GM21529 (cell line): ENCODE results near the gene KCNMB4.
A peak's percentile ranks its signal among the peaks of the same experiment; 100 is the strongest.

ENCODE experiments used
- ATAC-seq: cut with Tn5 transposase; IDR thresholded peaks from one replicate; pipeline ENCODE4 v1.9.1; 2021; ENCODE audit not compliant: unreplicated experiment

The KCNMB4 gene, protein sequence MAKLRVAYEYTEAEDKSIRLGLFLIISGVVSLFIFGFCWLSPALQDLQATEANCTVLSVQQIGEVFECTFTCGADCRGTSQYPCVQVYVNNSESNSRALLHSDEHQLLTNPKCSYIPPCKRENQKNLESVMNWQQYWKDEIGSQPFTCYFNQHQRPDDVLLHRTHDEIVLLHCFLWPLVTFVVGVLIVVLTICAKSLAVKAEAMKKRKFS

DNA sequence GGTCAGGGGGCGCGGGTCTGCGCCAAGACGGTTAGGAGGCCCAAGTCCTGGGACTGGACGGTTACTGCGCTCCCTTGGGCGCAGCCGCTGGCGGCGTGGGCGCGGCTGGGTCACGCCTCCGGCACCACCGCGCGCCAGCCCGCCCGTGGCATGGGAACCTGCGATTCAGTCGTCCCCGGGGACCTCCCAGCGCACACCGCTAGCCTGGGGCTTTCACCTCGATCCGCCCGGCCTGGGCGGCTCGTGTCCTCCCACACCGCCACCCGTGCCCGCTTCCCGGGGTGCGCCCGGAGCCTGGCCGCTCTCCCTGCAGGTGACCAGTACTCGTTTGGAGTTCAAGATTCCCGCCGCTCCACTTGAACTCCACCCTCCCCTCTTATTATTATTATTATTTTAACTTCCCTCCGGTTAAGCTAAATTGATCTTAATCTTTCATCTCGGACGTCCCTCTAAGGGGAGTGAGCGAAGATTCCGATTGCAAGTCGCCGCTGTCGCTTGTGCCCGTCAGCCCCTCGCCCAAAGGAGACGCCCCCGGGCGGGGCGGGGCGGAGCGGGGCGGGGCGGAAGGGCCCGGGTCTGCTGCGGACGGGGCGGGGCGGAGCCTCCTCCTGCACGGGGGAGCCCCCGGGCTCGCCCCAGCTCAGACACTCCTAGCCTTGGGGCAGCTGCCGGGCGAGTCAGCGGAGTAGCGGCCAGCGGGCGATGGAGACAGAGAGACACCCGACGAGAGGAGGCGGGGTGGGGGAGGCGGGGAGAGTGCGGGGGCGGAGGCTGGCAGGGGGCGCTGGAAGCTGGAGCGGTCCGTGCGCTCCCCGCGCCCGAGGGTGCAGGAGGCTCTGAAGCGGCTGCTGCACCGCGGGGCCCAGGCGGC is at the start of gene KCNMB4:
KCNMB4 (plus strand) TSS at position 643 of the 871 bp plus-strand sequence. CDS start 445 bp downstream, outside the sequence.
- ATAC-seq: peak; percentile 83

DNA sequence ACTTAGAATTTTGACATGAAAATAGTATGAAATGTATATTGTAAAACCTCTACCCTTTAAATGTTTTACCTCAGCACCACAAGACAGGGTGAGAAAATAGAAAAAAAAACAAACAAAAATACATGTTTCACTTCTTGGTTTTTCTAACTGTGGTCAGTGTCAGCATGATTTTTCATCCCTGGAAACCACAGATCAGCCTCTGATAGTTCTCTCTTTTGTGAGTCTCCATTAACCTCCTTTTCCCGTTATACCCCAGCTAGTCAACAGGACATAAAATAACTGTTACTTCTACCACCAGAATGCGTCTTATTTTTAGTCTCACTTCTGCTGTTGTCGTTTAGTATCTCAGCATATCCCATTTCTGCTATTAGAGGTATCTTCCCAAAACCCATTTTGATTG is 48.3 kb upstream of the KCNMB4 start:
- ATAC-seq: peak; percentile 93

DNA sequence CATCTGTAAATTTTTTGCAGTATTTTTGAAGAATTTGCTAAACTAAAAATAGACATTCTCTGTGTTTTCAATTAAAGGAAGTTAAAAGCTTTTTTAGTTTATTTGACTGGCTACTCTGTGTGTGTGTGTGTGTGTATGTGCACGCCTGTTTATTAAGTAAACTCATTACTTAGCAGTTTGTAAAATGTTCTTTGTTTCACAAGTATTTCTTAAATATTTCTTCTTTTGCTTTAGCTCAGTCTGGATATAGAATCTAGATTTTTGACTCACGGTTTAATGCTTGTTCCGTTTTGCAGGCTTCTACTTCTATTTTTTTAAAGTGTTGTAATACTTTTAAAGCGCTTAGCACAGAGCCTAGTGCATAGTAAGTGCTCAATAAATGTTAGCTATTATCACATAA is 46.5 kb upstream of the KCNMB4 start:
- ATAC-seq: no peak

DNA sequence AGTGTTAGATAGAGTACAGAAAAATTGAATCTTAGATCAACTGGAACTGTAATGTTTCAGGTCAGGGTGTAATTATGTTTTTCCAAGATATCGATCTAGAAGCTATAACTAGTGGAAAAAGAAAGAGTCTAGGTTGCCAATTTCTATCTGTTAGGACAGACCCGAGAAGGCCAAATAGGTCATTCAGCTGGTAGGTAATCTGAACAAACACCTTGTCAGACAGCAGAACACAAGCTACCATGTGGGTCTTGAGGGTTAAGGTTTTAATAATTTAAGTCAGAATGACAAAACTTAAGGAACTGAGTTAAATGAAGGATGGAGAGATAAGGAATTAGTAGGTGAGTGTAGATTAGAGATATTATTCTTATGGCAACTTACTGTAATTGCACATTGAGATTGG is 44.9 kb upstream of the KCNMB4 start:
- no peak for ATAC-seq

DNA sequence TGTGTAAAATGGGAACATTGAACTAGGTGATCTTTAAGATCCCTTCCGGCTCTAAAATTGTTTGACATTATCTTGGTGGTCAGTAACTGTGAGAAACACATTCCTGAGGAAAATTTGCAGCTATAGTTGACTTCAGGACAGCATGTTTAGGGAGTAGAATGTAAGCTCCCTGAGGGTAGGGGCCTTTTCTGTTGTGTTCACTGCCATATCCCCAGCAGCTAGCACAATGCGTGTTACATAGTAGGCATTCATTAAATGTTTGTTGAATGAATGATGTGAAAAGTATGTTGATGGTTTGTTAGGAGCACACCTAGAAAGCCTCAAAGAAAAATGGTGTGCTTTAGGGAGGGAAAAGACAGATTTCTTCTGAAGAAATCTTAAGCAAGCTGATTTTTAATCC is 38.5 kb upstream of the KCNMB4 start:
- no peak for ATAC-seq

DNA sequence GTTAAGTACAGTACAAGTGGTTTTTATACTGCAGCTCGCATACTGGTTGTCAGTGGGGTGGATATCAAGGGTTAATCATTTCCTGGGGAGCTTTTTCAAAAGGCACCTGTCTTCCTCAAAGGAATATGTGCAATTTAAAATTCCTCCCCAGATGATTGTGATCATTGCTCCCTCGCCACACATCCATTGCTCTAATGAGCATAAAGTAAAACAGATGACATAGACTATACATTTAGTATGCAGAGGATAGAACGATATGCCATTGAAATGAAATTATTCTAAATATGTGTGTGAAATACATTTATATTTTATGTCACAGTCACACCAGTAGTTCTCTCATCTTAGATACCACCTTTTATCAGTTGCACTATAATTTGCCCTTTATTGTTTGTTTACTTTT is 36.4 kb upstream of the KCNMB4 start:
- ATAC-seq: no peak

DNA sequence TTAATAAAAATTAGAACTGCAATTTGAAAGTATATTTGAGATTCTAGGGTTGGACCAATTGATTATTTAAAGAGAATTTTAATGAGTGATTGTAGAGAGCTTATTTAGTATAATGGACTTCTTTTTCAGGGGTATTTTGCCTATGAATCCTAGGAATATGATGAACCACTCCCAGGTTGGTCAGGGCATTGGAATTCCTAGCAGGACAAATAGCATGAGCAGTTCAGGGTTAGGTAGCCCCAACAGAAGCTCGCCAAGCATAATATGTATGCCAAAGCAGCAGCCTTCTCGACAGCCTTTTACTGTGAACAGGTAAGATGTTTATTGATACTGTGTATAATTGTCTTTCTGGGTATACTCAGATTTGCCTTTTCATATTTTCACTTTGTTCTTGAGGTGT is 35.9 kb upstream of the KCNMB4 start:
- no peak for ATAC-seq

DNA sequence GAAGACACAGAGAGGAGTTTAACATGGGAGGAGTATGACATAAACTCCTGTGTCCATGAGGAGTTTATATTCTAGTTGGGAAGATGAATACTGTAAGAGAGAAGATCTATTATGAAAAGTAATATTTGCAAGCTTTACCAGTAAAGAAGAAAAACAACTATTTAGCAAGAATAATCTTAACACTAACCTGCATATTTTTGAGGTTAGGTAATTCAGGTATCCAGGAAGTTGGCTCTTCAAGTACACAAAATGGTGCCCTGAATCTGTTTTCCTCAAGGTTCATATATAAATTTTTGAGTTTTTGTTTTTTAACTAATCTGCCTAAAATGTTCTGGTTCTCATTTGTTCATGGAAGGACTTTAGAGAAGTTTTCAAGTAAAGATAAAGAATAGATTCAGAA is 33.9 kb upstream of the KCNMB4 start:
- no peak for ATAC-seq

DNA sequence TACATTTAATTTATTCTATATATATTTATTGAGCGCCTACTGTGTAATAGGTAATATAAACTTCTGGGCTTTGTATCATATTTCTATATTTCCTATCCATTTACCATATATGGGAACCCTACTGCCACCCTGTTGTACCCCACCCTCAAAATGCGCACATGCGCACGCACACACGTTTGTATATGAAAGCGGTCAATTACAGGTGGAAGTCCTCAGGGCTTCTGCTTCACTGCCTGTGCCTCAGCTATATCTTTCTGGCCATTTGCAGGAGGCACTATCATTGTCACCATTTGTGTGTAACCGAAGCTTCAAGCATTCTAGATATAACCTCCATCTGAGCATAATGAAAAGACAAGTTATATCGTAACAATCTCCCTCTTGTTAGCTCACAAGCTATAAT is 31.3 kb upstream of the KCNMB4 start:
- no peak for ATAC-seq

DNA sequence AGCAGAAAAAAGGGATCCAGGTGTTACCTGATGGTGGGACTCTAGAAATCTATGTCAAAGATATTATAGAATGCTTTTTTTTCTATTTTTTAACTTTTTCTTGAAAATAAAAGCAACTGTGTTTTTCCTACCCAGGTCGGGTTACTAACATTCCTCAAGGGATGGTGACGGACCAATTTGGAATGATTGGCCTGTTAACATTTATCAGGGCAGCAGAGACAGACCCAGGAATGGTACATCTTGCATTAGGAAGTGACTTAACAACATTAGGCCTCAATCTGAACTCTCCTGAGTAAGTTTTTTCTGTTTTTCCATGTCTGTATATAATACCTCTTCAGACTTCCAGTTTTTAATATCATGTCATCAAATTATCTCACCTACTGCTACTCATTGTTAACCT is 27.6 kb upstream of the KCNMB4 start:
- no peak for ATAC-seq

DNA sequence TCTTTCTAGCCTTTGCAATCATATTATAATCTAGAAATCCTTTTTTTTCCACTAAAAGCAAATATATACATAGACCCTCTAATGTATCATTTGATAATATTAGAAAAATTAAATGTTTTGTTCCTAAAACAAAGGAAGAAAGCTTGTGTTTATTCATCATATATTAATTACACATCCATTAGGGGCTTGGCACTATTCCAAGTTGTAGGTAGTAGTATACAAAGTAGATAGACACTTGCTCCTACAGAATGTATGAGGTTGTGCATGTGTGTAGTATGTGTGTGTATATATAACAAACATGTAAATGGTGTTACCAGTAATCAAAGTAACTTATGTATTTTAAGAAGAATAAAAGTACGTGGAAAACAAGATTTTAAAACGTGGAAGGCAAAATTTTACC is 15.0 kb upstream of the KCNMB4 start:
- ATAC-seq: no peak

DNA sequence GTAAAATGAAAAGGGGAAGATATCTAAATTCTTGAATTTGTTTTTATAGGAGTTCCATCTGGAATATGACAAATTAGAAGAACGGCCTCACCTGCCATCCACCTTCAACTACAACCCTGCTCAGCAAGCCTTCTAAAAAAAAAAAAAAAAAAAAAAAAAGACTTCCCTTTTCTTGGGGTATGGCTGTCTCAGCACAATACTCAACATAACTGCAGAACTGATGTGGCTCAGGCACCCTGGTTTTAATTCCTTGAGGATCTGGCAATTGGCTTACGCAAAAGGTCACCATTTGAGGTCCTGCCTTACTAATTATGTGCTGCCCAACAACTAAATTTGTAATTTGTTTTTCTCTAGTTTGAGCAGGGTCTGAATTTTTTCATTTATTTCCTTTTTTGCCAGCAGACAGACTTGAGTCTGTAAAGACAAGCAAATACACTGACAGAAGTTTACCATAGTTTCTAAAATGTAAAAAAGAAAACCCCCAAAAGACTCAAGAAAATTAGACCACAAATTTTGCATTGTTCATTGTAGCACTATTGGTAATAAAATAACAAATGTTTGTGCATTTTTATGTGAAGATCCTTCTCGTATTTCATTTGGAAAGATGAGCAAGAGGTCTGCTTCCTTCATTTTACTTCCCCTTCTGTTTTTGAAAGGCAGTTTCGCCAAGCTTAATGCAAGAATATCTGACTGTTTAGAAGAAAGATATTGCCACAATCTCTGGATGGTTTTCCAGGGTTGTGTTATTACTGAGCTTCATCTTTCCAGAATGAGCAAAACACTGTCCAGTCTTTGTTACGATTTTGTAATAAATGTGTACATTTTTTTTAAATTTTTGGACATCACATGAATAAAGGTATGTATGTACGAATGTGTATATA is 12.1 kb upstream of the KCNMB4 start:
- ATAC-seq: no peak

DNA sequence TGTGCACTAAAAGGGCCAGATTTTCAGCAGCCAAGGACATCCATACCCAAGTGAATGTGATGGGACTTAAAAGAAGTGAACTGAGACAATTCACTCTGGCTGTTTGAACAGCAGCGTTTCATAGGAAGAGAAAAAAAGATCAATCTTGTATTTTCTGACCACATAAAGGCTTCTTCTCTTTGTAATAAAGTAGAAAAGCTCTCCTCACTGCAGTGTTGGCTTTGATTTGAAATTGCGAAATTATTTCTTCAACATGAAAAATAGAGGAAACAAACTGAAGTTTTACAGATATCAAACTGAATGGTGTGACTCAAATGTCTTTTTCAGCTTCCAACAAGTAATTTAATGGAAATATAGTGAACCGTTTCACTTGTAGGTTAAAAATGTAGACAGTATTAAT is 11.3 kb upstream of the KCNMB4 start:
- no peak for ATAC-seq

DNA sequence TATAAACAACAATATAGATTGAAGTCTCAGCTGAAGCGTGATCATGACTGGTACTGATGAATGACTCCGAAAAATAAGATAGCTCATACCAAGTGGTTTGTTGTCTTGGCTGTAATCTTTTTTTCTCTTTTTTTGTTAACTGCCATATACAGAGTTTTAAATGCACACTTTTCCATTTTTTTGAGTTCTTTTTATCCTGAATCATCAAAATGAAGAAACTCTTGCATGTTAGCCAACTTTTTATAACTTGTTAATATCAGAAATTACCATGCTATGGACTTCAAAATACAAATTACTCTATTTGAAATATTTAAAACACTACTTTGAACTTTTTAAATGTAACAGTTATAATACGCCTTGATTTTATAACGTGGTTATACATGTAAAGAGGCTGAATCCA is 10.1 kb upstream of the KCNMB4 start:
- ATAC-seq: no peak

DNA sequence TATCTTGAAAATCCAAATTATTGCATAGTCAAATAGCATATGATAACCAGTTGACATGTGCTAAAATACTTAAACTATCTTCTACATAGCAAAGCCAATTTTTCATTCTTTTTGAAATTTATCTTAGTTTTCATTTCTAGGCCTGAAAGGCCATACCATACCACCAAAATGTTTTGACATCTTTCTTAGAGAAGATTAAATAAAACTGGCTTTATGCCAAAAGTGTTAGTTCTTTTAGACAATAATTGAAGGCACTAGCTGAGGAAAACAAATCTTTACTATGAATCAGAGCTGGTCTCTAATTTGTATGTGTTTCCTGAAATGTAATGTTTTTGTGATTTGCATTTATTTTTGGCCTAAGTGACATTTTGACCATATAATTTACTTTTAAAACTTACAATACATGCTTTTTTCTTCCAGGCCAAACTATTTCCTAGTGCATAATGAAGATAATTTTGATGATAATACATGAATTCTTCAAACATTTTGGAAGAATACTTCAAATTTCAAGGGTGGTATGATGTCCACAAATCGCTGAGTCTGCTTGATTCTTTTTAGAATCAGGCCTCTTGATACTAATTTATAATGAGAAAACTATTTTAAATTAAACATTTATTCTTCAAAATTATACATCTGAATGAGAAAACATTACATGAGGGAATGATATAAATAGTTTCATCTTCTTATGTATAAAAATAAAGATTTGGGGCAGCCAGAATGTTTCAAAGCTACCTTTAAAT is 6.5 kb upstream of the KCNMB4 start:
- no peak for ATAC-seq

DNA sequence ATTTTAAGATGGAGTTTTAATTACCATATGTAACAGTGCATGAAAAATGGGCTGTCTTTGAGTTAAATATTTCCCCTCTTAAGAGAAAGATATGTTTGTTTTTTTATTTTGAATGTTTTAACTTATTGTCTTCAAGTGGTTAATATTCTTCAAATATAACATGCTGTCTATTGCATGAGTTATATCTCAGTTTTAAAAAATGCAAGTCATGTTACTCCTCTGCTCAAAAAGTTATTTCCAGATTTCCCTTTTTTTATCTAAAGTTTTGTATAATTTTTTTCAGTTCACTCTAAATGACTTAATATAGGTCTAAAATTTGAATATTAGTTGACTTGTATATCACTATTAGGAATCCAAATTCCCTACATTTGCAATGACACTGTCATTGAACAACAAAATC is 5.9 kb upstream of the KCNMB4 start:
- no peak for ATAC-seq

DNA sequence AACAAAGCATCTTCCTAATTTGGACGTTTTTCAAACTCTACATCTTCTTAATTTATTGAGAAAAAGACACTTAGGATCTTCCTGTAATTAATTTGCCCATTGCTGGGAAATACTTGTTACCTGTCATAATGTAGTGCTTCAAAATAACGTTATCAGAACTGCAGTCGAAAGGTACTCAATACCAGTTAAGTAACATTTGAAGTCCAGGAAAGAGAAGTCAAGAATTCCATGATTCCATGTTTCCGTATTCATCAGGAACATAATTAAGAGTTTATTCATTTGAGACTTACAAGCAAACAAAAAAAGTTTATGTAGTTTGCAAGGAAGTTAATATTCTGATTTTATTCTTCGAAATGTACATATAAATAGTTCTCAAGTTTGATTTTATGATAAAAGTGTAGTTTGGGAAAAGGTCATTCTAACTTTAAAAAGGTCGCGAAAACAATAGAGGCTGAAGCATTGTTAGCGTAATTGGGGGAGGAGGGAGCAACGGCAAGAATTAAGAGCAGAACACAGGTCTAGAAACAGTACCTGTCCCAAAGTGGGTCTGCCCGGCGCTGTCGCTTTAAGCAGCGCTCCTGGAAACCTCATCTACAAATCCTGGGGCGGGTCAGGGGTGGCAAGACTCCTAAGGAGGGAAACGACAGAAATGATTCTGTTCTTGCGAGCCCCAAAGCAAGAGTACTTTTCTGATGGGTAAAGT is 1.2 kb upstream of the KCNMB4 start:
- no peak for ATAC-seq

DNA sequence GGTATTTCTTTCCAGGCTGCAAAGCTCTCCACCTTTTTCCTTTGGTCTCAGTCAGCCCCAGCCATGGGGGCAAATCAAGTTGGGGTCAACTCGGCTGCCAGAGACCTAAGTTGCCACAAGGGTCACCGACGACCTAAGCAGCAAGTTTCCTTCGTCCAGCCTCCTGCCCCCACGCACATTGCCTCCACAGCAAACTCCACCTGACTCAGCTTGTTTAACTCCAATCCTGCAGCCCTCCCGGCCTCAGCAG is 767 bp upstream of the KCNMB4 start:
- ATAC-seq: no peak

DNA sequence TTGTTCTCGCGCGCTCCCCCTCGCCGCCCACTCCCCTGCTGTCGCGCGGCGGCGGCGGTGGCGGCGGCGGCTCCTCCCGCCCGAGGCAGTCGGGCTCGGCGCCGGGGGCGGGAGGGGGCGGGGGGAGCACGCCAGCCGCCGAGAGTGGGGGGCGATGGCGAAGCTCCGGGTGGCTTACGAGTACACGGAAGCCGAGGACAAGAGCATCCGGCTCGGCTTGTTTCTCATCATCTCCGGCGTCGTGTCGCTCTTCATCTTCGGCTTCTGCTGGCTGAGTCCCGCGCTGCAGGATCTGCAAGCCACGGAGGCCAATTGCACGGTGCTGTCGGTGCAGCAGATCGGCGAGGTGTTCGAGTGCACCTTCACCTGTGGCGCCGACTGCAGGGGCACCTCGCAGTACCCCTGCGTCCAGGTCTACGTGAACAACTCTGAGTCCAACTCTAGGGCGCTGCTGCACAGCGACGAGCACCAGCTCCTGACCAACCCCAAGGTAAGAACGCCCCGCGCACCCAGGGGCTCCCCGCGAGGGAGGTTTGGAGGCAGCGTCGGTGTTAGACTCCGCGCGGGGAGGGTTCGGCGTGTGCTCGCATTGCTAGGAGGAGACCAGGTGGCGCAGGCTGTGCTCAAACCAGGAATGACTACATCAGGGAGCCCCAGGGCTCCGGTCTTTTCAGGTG is 629 bp downstream of the KCNMB4 start:
- peak; percentile 42 for ATAC-seq
